LoVo (cell line): ENCODE results near the gene BHLHE23.

ENCODE experiments used
- DNase-seq: peaks from one replicate; pipeline ENCODE4 v3.0.0-alpha.2; 2016; ENCODE audit warnings: low spot score

The BHLHE23 gene

GRCh38 chr20:63025534-63026331 lies 19.0 kb upstream of the BHLHE23 start:
- DNase-seq = no peak

GRCh38 chr20:63024573-63025392 lies 18.0 kb upstream of the BHLHE23 start:
- no peak for DNase-seq

GRCh38 chr20:63023936-63024571 lies 17.3 kb upstream of the BHLHE23 start:
- DNase-seq = no peak

GRCh38 chr20:63023071-63023935 lies 16.5 kb upstream of the BHLHE23 start:
- DNase-seq = no peak

- DNase-seq = no peak
These were observed 15.7 kb upstream of the BHLHE23 start for GRCh38 chr20:63022501-63022900.

GRCh38 chr20:63021356-63022321 lies 14.9 kb upstream of the BHLHE23 start:
- DNase-seq = no peak

- no peak for DNase-seq
These were observed 13.9 kb upstream of the BHLHE23 start for GRCh38 chr20:63020681-63021080.

GRCh38 chr20:63017826-63018411 lies 11.2 kb upstream of the BHLHE23 start:
- DNase-seq = no peak

- DNase-seq = no peak
These were observed 10.5 kb upstream of the BHLHE23 start for GRCh38 chr20:63017076-63017825.

GRCh38 chr20:63016514-63017075 lies 9.8 kb upstream of the BHLHE23 start:
- DNase-seq = no peak

- DNase-seq = no peak
These were observed 9.0 kb upstream of the BHLHE23 start for GRCh38 chr20:63015662-63016361.

- no peak for DNase-seq
These were observed 8.4 kb upstream of the BHLHE23 start for GRCh38 chr20:63015147-63015661.

- DNase-seq = no peak
These were observed 7.9 kb upstream of the BHLHE23 start for GRCh38 chr20:63014710-63015109.

- DNase-seq = no peak
These were observed 7.5 kb upstream of the BHLHE23 start for GRCh38 chr20:63014287-63014686.

- no peak for DNase-seq
These were observed 6.4 kb upstream of the BHLHE23 start for GRCh38 chr20:63013207-63013606.

GRCh38 chr20:63011798-63012197 lies 5.0 kb upstream of the BHLHE23 start:
- peak; percentile 7 for DNase-seq

- no peak for DNase-seq
These were observed 3.4 kb upstream of the BHLHE23 start for GRCh38 chr20:63009988-63010769.
